ENCODE measurements around the gene VMP1. TPM values are rescaled to one million over a fixed set of nuclear protein-coding genes. Genes with fewer than 3 reads are reported as not detected.
A peak's percentile ranks its signal among the peaks of the same experiment; 100 is the strongest.

VMP1 gene
- total and polyA plus RNA-seq, 2 donors (not counting 1 experiment from before 2014, with no cell fraction given): 20.4 to 83.5 TPM

GRCh38 chr17:59838052-59838916 lies 130.8 kb downstream of the VMP1 start:
- Histone ChIP-seq H3K9ac (ENCODE audit: low read length) (peak overlapping the region; percentile 56), H3K79me2 (ENCODE audit: control insufficient read depth, insufficient read depth, low read length) (peaks cover 46% of the 10 kb centered on the region), H3K9me3 (ENCODE audit: control extremely low read depth in 1 of 3, control insufficient read depth in 2 of 3, insufficient read depth in 1 of 3, low read length in 2 of 3) (no peaks in the 10 kb centered on the region), H3K4me1 (ENCODE audit: control insufficient read depth in 2 of 2, insufficient read depth in 2 of 2, low read length in 2 of 2) (peaks cover 30 to 43% of the 10 kb centered on the region in 2 donors), H3K27me3 (replicated peaks in 1 of 4; ENCODE audit: control extremely low read depth in 1 of 4, control insufficient read depth in 3 of 4, insufficient read depth in 4 of 4, low read length in 3 of 4) (no peaks in the 10 kb centered on the region), H3K4me2 (replicated peaks; ENCODE audit: low read depth, low read length, poor library complexity, severe bottlenecking) (peak overlapping the region; percentile 53), H4K20me1 (ENCODE audit: control insufficient read depth, insufficient read depth, low read length, poor library complexity, severe bottlenecking) (no peaks in the 10 kb centered on the region), H3K36me3 (replicated peaks in 1 of 2; ENCODE audit: control extremely low read depth in 1 of 2, control insufficient read depth in 1 of 2, extremely low read depth in 1 of 2, insufficient read depth in 2 of 2, low read length in 1 of 2) (no peaks in the 10 kb centered on the region), H3K4me3 (ENCODE audit: control extremely low read depth in 1 of 5, extremely low read depth in 1 of 5, insufficient read depth in 1 of 5, low read depth in 2 of 5, low read length in 4 of 5) (peak overlapping the region; percentile 31 to 62 (median 50)), H2AFZ (ENCODE audit: insufficient read depth, low read depth, low read length, poor library complexity, severe bottlenecking) (peak overlapping the region; percentile 61), H3K27ac (ENCODE audit: low read length in 2 of 2) (peak overlapping the region; percentile 85 to 90)
- Mint-ChIP-seq H3K4me3 (peak overlapping the region; percentile 92), H3K27ac (peak overlapping the region; percentile 97), H3K4me1 (peaks cover 64% of the 10 kb centered on the region), H3K27me3 (no peaks in the 10 kb centered on the region), H3K9me3 (ENCODE audit: insufficient read depth) (no peaks in the 10 kb centered on the region)
- CTCF ChIA-PET: interaction anchor here (0.6 to 8.9 kb wide), 17 partner anchors 9 to 107 kb away, joined by 3 to 230 read pairs (median 4); no protein-coding TSS in a partner anchor
- TF ChIP-seq EZH2 (IDR thresholded peaks at IDR 0.05; ENCODE audit: borderline replicate concordance, insufficient read depth, low read depth, low read length, poor library complexity, severe bottlenecking): no peak
- TF ChIP-seq CTCF (IDR thresholded peaks at IDR 0.05): no peak
- intact Hi-C loops (cut with micrococcal nuclease): loop anchor here (2.0 kb wide), 1 partner anchor 55 kb away; the partner anchor contains the start of genes RPS6KB1 and TUBD1
- peak; percentile 52 for DNase-seq
- WGBS (ENCODE audit: insufficient coverage): 43% methylated on average over 3 of the region's 8 CpGs
- POLR2A ChIA-PET: interaction anchor here (0.6 to 2.8 kb wide), 9 partner anchors 9 to 266 kb away, joined by 3 to 24 read pairs (median 8); no protein-coding TSS in a partner anchor
- ATAC-seq (ENCODE audit: low read depth): no peak

Data from B cell (primary cell).